SK-N-MC (cell line): ENCODE measurements around the gene HCFC1.

ENCODE experiments used
- EZH2 ChIP-seq: fragments of 200-600 bp; sonication (generic); IDR thresholded peaks from one replicate; pipeline ENCODE4 v1.6.1; 2017; ENCODE audit warnings: antibody characterized with exemption
- FOXP2 ChIP-seq: optimal IDR thresholded peaks from 2 replicates; pipeline ENCODE3; 2011; ENCODE audit warnings: mild to moderate bottlenecking, moderate library complexity; ENCODE audit not compliant: insufficient read depth; ENCODE audit errors: extremely low read length, control extremely low read depth
- POLR2AphosphoS5 ChIP-seq: IDR thresholded peaks from 2 replicates; pipeline ENCODE4 v1.6.1; 2012; ENCODE audit warnings: mild to moderate bottlenecking, low read depth, low read length, borderline replicate concordance

- TF ChIP-seq EZH2: no peak
- no peak for TF ChIP-seq POLR2AphosphoS5
- TF ChIP-seq FOXP2: no peak
Observed at GRCh38 chrX:153948002-153948466, 23.6 kb downstream of the HCFC1 start.
